GM10847 (cell line): ENCODE data around the gene APOO.

Experiments
- POLR2A ChIP-seq: IDR thresholded peaks from 2 replicates; pipeline ENCODE4 v1.6.1; 2011; ENCODE audit not compliant: insufficient read length; ENCODE audit errors: extremely low read depth

Gene APOO

DNA sequence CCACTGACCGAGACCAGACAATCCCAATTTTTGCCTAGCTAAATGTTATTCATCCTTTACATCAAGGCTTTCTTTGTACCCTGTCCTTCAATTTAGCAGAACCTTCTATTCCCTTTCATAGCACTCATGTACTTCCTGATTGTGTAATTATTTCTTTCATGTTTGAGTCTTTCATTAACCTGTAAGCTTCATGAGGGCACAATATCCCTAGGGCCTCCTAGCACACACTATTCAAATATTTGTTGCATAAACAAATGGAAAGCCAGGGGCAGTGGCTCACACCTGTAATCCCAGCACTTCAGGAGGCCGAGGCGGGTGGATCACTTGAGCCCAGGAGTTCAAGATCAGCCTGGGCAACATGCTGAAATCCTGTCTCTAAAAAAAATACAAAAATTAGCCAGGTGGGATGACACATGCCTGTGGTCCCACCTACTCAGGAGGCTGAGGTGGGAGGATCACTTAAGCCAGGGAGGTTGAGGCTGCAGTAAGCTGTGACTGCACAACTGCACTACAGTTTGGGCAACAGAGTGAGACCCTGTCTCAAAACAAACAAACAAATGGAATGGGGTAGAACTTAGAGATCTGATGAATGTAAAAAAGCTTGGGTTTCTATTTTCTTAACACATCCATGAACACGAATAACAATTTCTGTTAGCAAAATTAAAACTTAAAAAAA is 65.8 kb downstream of the APOO start:
- no peak for TF ChIP-seq POLR2A

DNA sequence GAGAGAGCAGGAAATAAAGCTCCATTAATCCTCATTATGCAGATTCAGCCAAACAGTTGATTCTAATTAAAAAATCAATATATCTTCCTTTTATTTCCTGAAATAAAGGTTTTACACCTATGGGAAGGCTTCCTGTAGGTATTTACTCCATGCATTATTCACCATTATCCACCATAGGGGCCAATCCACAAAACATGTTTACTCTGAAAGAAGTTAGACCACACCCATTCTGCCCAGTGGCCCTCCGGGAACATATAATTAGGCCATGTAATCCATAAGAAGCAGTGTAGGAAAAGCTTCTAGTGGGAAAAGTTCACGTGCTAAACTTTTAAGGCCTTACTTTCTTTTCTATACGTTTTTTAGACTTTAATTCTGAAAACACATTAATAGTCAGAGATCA is 67.1 kb downstream of the APOO start:
- TF ChIP-seq POLR2A: no peak

DNA sequence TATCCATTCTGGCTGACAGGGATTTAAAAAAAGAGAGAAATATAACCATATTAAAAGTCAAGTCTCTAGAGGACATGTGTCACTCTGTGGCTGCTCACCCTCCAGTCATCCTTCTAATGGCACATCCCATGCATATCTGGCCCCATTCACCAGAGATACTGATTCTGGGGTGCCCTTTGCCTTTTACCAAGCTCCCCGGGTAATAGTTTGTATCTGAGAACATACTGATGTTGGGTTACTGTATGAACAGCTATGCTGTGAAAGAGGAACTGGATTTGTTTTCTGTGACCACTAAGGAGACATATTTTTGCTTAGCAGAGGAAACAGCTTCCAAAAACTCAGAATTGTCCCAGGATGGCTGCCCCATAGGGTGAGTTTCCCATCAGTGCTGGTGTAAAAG is 68.8 kb downstream of the APOO start:
- TF ChIP-seq POLR2A: no peak

- no peak for TF ChIP-seq POLR2A
These were observed 75.0 kb downstream of the APOO start for GRCh38 chrX:23832721-23833120.

- no peak for TF ChIP-seq POLR2A
These were observed 78.9 kb downstream of the APOO start for GRCh38 chrX:23828881-23829280.

GRCh38 chrX:23826653-23827052 is 81.1 kb downstream of the APOO start:
- no peak for TF ChIP-seq POLR2A

DNA sequence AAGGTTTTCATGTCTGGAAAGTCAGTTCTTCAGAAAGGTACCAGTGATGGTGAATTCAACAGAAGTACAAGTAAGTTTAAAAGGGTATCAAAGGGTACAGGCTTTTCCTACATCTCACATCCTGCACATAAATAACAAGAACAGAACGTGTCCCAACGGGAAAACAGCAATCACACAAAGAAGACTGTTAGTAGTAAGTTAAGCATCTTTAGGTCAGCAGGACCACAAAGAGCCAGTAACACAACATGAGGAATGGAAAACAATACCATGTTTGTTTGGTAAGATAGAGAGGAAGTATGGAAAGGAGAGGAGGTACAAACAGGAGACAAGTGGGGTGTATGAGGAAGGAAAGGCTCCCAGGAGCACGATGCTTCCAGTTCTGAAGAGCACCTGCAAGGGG is 81.5 kb downstream of the APOO start:
- TF ChIP-seq POLR2A: no peak

- no peak for TF ChIP-seq POLR2A
These were observed 82.1 kb downstream of the APOO start for GRCh38 chrX:23825675-23826074.

- TF ChIP-seq POLR2A: no peak
These were observed 84.9 kb downstream of the APOO start for GRCh38 chrX:23822841-23823240.

DNA sequence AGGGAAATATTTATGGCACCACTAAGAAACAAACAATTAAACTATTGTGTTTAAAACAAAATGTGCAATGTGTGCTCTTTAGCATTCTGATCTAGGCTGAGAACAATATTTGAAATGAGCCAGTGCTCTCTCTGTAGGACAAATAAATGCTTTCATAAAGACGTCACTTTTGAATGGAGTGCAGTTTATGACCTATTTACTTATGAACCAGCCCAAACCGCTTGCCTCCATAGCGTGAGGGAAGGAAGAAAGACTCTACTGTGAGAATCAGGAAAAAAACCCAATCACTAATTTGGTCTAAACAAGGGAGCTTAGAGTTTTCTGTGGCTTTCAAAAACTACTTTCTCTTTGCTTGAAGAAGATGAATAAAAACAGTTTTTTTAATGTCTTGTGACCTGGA is 85.3 kb downstream of the APOO start:
- TF ChIP-seq POLR2A: no peak

DNA sequence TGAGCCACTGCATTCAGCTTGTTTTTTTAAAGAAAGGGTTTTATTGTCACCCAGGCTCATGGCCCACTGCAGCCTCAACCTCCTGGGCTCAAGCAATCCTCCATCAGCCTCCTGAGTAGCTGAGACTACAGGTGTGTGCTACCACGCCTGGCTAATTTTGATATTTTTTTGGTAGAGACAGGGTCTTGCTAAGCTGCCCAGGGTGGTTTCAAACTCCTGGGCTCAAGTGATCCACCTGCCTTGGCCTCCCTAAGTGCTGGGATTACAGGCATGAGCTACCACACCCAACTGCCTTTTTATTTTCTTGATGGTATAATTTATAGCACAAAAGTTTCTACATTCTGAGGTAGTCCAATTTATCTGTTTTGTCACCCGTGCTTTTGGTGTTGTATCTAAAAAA is 85.9 kb downstream of the APOO start:
- TF ChIP-seq POLR2A: no peak

DNA sequence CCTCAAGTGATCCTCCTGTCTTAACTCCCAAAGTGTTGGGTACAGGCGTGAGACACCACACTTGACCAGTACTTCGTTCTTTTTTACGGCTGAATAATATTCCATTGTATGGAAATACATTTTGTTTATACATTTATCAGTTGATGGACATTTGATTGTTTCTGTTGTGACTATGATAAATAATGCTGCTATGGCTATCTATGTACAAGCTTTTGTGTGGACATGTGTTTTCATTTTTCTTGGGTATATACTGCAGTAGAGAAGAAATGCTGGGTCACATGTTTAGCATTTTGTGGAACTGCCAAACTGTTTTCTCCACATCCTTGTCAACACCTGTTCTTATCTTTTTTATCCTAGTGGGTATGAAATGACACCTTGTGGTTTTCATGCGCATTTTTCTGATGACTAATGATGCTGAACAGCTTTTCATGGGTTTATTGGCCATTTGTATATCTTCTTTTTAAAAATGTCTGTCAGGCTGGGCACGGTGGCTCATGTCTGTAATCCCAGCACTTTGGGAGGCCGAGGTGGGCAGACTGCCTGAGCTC is 87.4 kb downstream of the APOO start:
- no peak for TF ChIP-seq POLR2A

- TF ChIP-seq POLR2A: no peak
These were observed 88.1 kb downstream of the APOO start for GRCh38 chrX:23819385-23820234.

DNA sequence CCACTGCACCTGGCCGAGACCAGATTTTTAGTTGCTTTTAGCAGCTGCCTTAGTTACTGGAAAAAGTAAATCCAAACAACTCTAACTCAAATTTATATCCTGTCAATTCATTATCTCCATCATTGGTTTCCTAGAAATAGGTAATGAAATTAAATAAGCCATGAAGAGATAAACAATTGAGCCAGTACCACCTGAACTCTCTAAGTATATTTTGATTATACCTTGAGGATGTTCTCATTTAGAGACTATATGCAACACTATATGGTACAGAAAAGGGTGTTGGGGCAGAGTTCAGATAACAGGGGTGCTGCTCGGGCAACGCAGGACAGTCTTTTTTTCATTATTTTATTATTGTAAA is 89.8 kb downstream of the APOO start:
- no peak for TF ChIP-seq POLR2A

GRCh38 chrX:23816179-23816578 is 91.6 kb downstream of the APOO start:
- no peak for TF ChIP-seq POLR2A

GRCh38 chrX:23815376-23815775 is 92.4 kb downstream of the APOO start:
- no peak for TF ChIP-seq POLR2A
